GM12891 (cell line): ENCODE results near the gene CAMK1.

Experiments
- POLR2A ChIP-seq: IDR thresholded peaks from 2 replicates; pipeline ENCODE4 v1.6.1; 2011; ENCODE audit warnings: low read depth, low read length, control low read depth
- POLR2AphosphoS5 ChIP-seq: IDR thresholded peaks from 2 replicates; pipeline ENCODE4 v1.6.1; 2011; ENCODE audit warnings: low read depth, low read length, control low read depth
- SPI1 ChIP-seq: IDR thresholded peaks from 2 replicates; pipeline ENCODE4 v1.6.1; 2011; ENCODE audit warnings: low read depth, low read length, control low read depth
- TAF1 ChIP-seq: IDR thresholded peaks from 2 replicates; pipeline ENCODE4 v1.6.1; 2011; ENCODE audit warnings: low read depth, low read length, control low read depth

DNA sequence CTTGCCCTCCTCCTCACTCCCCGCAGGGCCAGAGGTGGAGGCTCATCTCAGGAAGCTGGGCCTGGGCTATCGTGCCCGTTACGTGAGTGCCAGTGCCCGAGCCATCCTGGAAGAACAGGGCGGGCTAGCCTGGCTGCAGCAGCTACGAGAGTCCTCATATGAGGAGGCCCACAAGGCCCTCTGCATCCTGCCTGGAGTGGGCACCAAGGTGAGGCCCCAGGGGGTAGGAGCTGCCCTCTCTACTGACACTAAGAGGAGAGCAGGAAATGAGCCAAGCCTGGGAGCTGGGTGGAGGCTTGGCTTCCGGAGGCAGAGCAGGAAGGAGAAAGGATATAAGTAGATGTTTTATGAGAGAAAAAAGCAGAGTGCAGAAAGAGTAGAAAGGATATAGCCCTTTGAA, 15.1 kb downstream of the CAMK1 start:
- TF ChIP-seq POLR2A: no peak
- no peak for TF ChIP-seq POLR2AphosphoS5
- TF ChIP-seq TAF1: no peak
- no peak for TF ChIP-seq SPI1
